Nephron progenitor cell (in vitro differentiated cells): ENCODE results near the gene ZDHHC8.

Source experiments
- DNase-seq: peaks from one replicate; pipeline ENCODE4 v3.0.0; 2021
- H3K27ac Mint-ChIP-seq: 2 replicates; pipeline ENCODE4 v1.8.0; 2021; ENCODE audit warnings: mild to moderate bottlenecking, moderate library complexity, mixed read lengths
- H3K27me3 Mint-ChIP-seq: 2 replicates; pipeline ENCODE4 v1.8.0; 2021; ENCODE audit warnings: mild to moderate bottlenecking, low read depth, mixed read lengths; ENCODE audit not compliant: poor library complexity
- H3K36me3 Mint-ChIP-seq: 2 replicates; pipeline ENCODE4 v1.8.0; 2021; ENCODE audit warnings: low read depth, mixed read lengths
- H3K4me1 Mint-ChIP-seq: 2 replicates; pipeline ENCODE4 v1.8.0; 2021; ENCODE audit warnings: mixed read lengths
- H3K4me3 Mint-ChIP-seq: 2 replicates; pipeline ENCODE4 v1.8.0; 2021; ENCODE audit warnings: mild to moderate bottlenecking, moderate library complexity, mixed read lengths
- H3K9me3 Mint-ChIP-seq: 2 replicates; pipeline ENCODE4 v1.8.0; 2021; ENCODE audit warnings: mild to moderate bottlenecking, moderate library complexity, mixed read lengths
- TF ChIP-seq, protein P1 (sequence below): fragments of 200-600 bp; sonication (generic); IDR thresholded peaks from 2 replicates; pipeline ENCODE4 v1.5.0; 2021; ENCODE audit warnings: antibody characterized with exemption

Gene ZDHHC8

DNA sequence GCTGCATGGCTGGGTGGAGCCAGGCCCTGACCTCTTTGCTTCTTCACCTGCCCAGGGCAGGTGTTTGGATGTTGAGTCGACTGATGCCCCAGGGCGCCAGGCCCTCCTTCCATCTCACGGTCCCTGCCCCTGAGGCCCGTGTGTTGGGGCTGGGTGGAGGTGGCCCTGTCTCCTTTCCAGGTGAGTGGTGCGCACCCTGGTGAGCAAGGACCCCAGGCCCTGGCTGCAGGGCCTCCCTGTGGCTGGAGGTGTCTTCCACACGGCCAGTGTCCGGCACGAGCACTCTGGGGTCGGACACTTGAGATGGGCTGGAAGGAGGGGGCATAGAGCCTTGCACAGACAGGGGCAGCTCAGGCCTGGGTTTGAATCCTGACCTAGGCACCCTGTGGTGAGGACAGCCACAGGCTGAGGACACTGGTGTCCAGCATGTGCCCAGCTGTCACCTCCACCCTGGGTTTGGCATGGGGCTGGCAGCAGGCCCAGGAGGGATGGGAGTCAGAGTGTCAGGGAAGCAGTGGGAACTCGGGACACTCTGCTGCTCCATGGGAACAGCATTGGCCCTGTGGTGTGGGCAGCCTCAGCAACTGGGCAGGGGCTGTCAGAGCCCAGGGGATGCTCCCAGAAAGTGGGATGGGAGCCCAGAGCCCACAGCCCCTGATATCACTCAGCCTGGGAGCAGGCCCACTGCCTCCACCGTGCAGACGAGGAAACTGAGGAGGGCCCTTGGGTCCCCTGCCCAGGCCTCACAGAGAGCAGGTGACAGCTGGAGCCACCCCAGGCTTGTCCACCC, 56.4 kb downstream of the ZDHHC8 start:
- H3K9me3 Mint-ChIP-seq, result no peaks in the 10 kb centered on the region
- H3K36me3 Mint-ChIP-seq, result no peaks in the 10 kb centered on the region
- H3K4me1 Mint-ChIP-seq, result peaks cover 2% of the 10 kb centered on the region
- H3K4me3 Mint-ChIP-seq, result no peak overlapping the region
- no peak for DNase-seq
- H3K27me3 Mint-ChIP-seq, result peaks cover 43% of the 10 kb centered on the region
- TF ChIP-seq, protein P1, sequence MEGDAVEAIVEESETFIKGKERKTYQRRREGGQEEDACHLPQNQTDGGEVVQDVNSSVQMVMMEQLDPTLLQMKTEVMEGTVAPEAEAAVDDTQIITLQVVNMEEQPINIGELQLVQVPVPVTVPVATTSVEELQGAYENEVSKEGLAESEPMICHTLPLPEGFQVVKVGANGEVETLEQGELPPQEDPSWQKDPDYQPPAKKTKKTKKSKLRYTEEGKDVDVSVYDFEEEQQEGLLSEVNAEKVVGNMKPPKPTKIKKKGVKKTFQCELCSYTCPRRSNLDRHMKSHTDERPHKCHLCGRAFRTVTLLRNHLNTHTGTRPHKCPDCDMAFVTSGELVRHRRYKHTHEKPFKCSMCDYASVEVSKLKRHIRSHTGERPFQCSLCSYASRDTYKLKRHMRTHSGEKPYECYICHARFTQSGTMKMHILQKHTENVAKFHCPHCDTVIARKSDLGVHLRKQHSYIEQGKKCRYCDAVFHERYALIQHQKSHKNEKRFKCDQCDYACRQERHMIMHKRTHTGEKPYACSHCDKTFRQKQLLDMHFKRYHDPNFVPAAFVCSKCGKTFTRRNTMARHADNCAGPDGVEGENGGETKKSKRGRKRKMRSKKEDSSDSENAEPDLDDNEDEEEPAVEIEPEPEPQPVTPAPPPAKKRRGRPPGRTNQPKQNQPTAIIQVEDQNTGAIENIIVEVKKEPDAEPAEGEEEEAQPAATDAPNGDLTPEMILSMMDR, result no peak
- no peak overlapping the region for H3K27ac Mint-ChIP-seq

DNA sequence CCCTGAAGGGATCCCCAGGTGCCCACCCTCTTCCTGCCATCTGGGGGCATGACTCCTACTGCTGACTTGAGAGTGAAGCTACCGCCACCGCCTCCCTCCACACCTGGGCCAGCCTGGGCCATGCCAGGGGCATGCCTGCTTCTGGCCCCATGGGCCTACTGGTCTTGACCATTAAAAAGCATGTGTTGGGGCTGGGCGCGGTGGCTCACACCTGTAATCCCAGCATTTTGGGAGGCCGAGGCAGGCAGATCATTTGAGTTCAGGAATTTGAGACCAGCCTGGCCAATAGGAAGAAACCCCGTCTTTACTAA, 56.9 kb downstream of the ZDHHC8 start:
- Mint-ChIP-seq H3K27me3 (peaks cover 40% of the 10 kb centered on the region), H3K9me3 (no peaks in the 10 kb centered on the region), H3K27ac (no peak overlapping the region), H3K36me3 (no peaks in the 10 kb centered on the region), H3K4me1 (no peaks in the 10 kb centered on the region), H3K4me3 (no peak overlapping the region)
- DNase-seq, result no peak
- TF ChIP-seq, protein P1, result no peak

DNA sequence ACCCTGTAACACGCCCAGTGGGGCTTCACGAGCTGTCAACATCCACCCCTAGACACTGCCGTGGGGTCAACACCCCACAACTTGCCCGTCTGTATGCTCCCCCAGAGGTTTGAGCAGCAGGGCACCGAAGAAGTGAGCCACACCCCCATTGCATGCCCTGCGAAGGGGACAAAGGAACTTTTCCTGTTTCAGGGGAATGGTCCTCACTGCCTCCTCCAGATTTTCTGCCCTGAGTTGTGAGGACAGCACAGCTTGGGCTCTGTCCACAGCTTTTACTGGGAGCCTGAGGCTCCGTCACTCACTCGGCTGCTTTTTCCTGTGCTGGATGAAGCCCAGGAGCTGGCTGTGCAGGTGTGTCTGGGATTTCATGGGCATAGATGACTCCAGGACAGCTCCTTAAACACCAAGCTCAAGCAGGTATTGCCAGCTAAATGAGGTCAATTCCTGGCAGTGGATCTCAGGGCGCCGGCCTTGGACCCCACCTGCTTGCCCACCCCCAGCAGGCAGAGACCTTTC, 59.5 kb downstream of the ZDHHC8 start:
- H3K4me1 Mint-ChIP-seq, result no peaks in the 10 kb centered on the region
- H3K27me3 Mint-ChIP-seq, result peaks cover 30% of the 10 kb centered on the region
- DNase-seq, result no peak
- H3K36me3 Mint-ChIP-seq, result no peaks in the 10 kb centered on the region
- TF ChIP-seq, protein P1, result no peak
- H3K4me3 Mint-ChIP-seq, result no peak overlapping the region
- no peak overlapping the region for H3K27ac Mint-ChIP-seq
- H3K9me3 Mint-ChIP-seq, result no peaks in the 10 kb centered on the region

DNA sequence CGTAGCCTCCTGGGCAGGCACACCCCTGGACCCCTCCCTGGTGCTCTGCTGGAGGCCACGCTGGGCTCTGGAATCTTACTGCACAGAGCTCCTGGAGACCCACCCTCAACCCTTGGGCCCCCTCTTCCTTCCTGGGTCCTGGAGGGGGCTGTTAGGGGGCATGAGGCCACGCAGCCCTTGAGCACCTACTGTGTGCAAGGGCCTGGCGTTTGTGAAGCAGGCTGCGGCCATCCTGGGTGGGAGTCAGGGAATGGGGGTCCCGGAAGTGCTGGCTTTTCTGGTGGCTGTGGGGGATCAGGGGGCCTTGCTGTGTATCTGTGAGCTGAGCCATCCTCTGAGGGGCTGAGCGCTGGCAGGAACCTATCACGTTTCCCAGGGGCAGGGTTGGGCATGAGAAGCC, 60.2 kb downstream of the ZDHHC8 start:
- H3K9me3 Mint-ChIP-seq, result no peaks in the 10 kb centered on the region
- H3K36me3 Mint-ChIP-seq, result no peaks in the 10 kb centered on the region

DNA sequence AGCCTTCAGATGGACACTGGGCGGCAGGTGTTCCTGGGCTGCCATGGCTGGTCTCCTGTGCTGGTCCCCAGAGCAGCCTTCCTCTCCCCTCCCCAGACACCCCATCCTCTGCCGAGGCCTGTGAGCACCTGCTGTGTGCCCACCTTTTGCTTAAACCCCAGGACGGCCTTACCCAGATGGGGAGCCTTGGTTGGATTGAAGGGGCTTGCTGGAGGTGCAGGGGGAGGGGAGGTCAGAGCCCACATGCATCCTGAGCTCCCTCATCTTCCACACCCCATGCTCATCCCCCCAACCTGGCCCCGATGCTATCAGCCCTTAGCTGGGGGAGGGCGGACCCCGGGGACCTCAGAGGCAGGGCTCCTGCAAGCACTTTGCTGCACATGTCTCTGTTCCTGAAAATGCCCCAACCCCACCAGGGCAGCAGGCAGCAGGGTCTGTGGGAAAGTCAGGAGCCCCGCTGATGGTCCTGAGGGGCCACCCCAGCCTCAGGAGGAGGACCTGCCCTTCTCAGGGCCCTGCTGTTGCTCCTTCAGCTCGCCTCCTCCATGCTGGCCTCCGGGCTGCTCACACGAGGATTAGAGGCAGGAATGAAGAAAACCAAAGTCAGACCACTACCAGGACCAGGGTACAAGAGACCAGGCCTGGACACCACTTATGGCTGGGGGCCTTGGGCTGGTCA, 60.8 kb downstream of the ZDHHC8 start:
- Mint-ChIP-seq H3K4me3 (no peak overlapping the region), H3K27me3 (peaks cover 28% of the 10 kb centered on the region), H3K4me1 (peaks cover 5% of the 10 kb centered on the region), H3K36me3 (no peaks in the 10 kb centered on the region), H3K9me3 (no peaks in the 10 kb centered on the region), H3K27ac (no peak overlapping the region)
- DNase-seq, result no peak
- TF ChIP-seq, protein P1, result no peak

More for the DNA sequence above, 60.2 kb downstream of the ZDHHC8 start:
- Mint-ChIP-seq H3K4me3 (no peak overlapping the region), H3K27me3 (peaks cover 28% of the 10 kb centered on the region), H3K27ac (no peak overlapping the region), H3K4me1 (peaks cover 5% of the 10 kb centered on the region)
- TF ChIP-seq, protein P1, result no peak
- no peak for DNase-seq
